IMR-90 (cell line): ENCODE measurements around the gene KIF1C. TPM values are rescaled to one million over a fixed set of nuclear protein-coding genes. Genes with fewer than 3 reads are reported as not detected.

Source experiments
- BHLHE40 ChIP-seq: fragments of 150-350 bp; IDR thresholded peaks from 2 replicates; pipeline ENCODE4 v1.6.1; 2016; ENCODE audit warnings: mild to moderate bottlenecking, low read depth, low read length
- CEBPB ChIP-seq: IDR thresholded peaks from 2 replicates; pipeline ENCODE4 v1.6.1; 2012; ENCODE audit warnings: low read depth, low read length, improper control_type of control experiment
- RCOR1 ChIP-seq: IDR thresholded peaks from 2 replicates; pipeline ENCODE4 v1.6.1; 2012; ENCODE audit warnings: mild to moderate bottlenecking, low read length, improper control_type of control experiment; ENCODE audit not compliant: insufficient replicate concordance
- RFX5 ChIP-seq: IDR thresholded peaks from 2 replicates; pipeline ENCODE4 v1.8.0; 2012; ENCODE audit warnings: low read depth, mild to moderate bottlenecking, low read length, moderate library complexity
- polyA plus RNA-seq, 3 experiments: library from polyadenylated mRNA; depleted of rRNA; stranded (reverse); fragments of >200 nt; gene quantifications; 2 replicates each; pipeline ENCODE4 v1.2.3, GENCODE V29; 2012; ENCODE audit warnings: low replicate concordance in 1 of 3
- total RNA-seq: library from RNA; depleted of rRNA; stranded (reverse); fragments of >200 nt; gene quantifications from 2 replicates; pipeline ENCODE4 v1.2.3, GENCODE V29; 2012

Gene KIF1C
- total and polyA plus RNA-seq, 2 of the 4 experiments (the other 2 are of a cell fraction) = 27.4 to 28.7 TPM

DNA sequence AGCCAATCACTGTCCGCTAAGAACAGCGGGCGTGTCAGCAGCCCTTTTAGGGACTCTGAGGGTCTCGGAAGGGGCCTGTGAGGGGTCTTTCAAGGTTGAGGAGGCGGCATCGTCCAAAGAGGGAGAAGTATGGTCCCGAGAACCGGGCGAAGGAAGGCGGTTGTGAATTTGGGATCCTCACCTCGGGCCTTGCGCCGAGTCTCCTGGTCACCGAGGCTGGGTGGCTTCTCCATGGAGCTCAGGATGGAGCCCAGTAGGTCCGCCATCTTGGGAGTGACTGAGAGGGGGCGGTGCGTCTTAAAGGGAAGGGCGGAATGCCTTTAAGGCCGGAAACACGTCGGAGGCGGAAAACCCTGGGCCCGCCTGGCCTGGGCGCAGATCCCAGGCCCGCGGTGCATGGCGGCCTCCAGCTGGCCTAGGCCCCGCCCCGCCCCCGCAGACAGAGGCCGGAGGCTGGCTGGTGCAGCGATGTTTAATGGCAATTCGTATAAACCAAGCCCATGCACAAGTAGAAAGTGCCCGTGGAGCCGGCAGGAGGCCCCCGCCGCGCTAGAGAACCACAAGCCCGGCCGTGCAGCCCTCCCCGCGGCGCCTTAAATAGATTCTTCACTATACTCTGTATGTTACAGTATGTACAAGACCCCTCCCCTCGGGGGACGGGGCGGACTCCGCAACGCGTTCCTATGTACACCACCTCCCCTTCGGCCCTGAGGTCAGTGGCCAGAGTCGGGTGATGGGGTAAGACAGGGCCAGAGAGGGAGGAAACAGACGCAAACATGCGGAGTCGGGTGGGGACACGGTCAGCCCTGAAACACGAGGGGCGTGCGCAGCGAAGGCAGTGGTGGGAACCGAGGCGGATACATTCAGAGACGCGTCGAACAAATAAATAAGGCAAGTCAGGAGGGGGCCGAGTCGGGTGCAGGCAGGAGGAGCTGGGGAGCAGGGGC lies 29.9 kb upstream of the KIF1C start, which contains the start of gene SPAG7 (continued):
- TF ChIP-seq CEBPB (no peak), RCOR1 (no peak), RFX5 (no peak), BHLHE40 (no peak)
